Erythroblast (primary cell): Measurements from ENCODE around the gene ERP27.
A peak's percentile ranks its signal among the peaks of the same experiment; 100 is the strongest.

Experiments
- DNase-seq, 2 experiments: peaks; one replicate each; lab custom pipeline; 2025; lab: John Stamatoyannopoulos, UW
- GATA1 ChIP-seq: IDR thresholded peaks from 2 replicates; pipeline ENCODE4 v1.6.1; 2011; ENCODE audit warnings: low read depth, mild to moderate bottlenecking, control low read depth, low read length, moderate library complexity
- POLR2A ChIP-seq: IDR thresholded peaks from 2 replicates; pipeline ENCODE4 v1.6.1; 2011; ENCODE audit warnings: mild to moderate bottlenecking, low read length

The ERP27 gene

DNA sequence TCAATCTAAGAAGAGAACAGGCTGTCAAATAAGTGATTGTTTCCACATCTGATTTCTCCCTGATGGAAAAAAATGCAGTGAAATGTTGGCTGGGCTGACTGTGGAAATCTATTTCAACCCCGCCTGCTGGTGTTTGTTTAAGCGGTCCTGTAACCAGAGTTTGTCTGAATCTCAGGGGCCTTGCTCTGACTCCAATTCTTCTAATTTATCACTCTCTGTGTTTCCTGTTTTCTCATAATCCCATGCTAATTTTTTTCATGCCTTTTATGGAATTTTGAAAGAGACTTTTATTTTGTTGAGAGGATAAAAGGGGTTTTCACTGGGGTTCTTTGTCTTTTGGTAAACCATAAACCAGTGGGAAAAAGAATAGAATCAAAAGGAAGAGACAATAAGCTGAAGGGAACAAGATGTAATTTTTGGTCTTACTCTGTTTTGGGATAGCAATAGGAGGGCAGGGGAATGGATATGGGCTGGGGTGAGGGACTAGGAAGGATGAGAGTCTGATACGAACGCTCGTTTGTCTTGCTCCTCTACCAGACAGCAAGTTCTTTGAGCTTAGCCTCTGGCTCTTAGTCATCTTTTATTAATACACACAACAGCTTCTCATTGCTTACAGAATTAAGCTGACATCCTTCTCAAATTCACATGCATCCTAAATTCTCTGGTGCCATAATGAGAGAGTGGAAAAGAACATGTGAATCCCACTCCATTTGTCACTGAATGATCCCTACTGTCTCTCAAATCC is 44.7 kb downstream of the ERP27 start:
- TF ChIP-seq GATA1, result no peak
- TF ChIP-seq POLR2A, result no peak

DNA sequence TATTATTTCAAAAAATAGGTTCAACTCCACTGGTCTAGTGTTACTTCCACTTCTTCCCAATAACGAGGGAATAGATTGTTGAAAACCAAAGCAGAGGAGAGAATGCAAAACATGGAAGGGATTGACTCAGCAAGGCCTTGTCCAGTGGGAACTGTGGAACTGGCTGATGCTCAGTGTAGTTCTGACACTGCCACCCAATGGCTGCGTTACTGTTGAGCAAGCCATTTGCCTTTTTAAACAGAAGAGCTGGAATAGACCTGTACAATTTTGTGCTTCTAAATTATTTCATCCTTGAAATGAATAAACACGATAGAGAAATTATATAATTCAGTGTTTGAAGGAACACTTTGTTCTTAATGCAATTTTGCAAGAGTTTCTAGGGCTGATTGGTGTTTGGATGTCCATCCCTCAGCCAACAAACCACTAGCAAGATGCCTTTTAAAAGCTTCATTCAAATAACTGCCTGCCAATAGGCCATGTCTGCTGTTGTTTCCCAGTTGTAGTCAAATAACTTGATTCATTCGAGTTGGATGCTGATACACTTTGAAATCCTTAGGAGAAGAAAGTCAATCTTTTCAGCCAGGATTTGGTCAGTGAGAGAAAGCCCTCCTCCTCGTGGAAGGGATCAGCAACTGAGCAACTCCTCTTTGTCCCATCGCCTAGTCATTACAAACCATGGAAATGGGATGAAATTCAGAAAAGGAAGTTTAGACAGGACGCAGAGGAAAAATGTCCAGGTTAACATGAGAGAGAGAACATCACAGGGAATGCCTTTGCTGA is 45.4 kb downstream of the ERP27 start:
- TF ChIP-seq GATA1 (no peak), POLR2A (no peak)

More for the DNA sequence above, 44.7 kb downstream of the ERP27 start:
- no peak for DNase-seq

DNA sequence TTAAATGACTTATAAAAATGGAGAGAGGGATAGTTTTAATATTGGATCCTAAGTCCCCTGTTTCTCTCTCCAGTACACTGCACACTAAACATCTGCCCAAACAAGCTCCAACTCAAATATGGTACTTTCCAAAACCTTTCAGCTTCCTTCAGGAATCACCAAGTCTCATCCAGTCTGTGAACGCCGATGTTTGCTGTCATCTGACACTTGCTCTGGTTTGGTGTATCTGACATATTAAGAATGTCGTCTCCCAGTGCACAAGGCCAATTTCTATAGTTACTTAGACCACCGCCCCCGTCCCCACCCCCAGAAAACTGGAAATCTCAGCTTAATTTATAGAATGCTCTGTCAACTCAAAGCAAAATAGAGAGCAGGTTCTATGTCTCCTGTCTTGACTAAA is 47.6 kb downstream of the ERP27 start:
- DNase-seq, result no peak
- TF ChIP-seq GATA1 (no peak), POLR2A (no peak)

More for the DNA sequence above, 45.4 kb downstream of the ERP27 start:
- peak; percentile 3 to 18 for DNase-seq

DNA sequence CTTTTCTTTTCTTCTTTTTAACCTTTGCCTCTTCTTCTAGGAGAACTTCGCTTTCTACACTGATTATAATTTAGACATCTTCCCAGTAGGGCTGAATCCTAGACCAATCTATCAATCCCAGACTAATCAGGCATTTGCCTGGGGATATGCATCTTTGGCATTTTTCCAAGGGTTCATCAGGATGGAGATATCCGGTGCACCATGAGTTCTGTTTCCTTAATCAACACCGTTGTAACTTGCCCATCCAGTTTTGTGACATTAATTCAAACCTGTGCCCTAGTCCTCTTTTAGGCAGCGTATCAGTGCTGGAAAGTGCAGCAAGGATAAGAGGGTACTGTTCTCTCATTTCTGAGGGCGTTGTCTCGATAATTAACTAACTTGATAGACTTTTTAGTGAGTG is 52.1 kb downstream of the ERP27 start:
- TF ChIP-seq POLR2A, result no peak
- TF ChIP-seq GATA1, result no peak

GRCh38 chr12:14885718-14886221 is 52.6 kb downstream of the ERP27 start, which contains the start of gene MGP:
Gene MGP (minus strand): TSS chr12:14885854. CDS start chr12:14885791, 63 bp downstream.
- TF ChIP-seq GATA1 (no peak), POLR2A (no peak)
- no peak for DNase-seq

More for the DNA sequence above, 52.1 kb downstream of the ERP27 start:
- no peak for DNase-seq

DNA sequence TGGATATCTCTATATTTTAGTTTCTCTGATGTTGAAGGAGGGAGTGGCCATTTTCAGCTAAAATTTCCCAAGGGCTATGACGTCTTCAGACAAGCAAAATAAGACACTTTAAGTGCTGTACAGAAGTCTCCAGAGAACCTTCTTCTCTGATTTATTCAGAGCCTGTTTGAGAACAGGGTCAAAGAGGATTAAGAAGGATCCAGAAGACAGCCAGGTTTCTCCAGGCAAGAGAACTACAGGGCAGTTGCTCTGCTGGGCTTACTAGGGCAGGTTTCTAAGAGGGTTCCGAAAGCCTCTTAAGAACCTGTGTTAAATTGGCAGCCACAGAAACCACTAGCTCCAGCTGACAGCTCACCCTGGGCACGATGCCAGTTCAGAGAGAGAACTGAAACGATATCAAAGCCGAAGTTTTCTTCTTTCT is 53.9 kb downstream of the ERP27 start:
- TF ChIP-seq GATA1 (no peak), POLR2A (no peak)
- DNase-seq, result peak; percentile 82 to 89

- no peak for DNase-seq
- TF ChIP-seq POLR2A (no peak), GATA1 (no peak)
Observed at GRCh38 chr12:14883686-14884085, 54.7 kb downstream of the ERP27 start.

DNA sequence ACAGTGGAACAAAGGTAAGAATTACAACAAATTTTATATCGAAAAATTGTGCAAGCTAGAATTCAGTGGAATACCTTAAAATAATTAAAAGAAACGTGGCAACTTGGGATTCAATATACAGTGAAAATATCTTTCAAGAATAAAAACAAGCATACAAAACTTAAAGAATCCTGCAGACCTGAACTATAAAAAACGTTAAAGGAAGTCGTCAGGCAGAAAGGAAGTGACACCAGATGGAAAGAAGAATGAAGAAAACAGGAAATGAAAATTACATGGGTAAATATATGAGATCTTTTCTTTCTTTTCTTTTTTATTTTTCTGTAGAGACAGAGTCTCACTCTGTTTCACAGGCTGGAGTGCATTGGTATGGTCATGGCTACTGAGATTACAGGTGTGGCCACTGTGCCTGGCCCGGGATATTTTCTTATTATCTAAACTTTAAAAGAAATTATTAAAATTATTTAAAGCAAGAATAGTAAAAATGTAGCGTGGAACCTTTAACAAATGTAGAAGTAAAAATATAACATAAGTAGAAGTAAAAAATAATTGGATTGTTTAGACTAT is 57.4 kb downstream of the ERP27 start:
- no peak for TF ChIP-seq POLR2A
- TF ChIP-seq GATA1, result no peak
- no peak for DNase-seq

DNA sequence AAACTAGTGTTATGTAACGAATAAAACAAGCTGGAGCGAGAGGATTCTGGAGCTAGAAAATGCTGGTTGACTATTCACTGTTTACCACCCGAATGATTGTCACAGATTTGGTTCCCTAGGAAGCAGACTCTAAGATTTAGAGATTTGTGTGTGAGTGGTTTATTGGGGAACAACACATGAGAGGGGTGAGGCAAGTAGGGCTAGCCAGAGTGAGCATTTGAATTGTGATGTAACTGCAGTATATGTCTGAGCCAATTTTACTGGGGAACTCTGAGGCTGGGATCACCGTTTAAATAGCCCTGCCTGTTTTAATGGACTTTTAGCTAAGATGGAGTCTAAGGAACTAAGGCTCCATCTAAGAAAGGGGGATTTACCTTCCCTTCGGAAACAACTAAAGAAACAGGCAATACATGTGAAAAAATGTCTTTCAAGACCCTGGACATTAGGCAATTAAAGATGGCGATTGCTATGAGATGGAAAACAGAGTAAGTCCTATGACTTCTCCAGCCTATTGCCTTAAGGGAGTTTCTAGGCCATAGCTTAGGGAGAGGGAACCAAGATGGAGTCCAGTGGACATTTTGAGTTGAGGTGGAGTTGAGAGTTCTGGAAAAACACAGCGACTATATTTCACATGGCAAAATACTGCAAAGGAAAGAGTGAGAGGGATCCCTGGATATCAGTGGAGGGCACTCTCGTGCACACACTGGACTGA is 59.0 kb downstream of the ERP27 start:
- TF ChIP-seq GATA1, result no peak
- no peak for DNase-seq

- DNase-seq, result no peak
- TF ChIP-seq POLR2A (no peak), GATA1 (no peak)
Observed at GRCh38 chr12:14878488-14878887, 59.8 kb downstream of the ERP27 start.

- DNase-seq, result no peak
- TF ChIP-seq GATA1 (no peak), POLR2A (no peak)
Observed at GRCh38 chr12:14876833-14877232, 61.5 kb downstream of the ERP27 start.

GRCh38 chr12:14874882-14875281 is 63.5 kb downstream of the ERP27 start:
- no peak for DNase-seq
- no peak for TF ChIP-seq POLR2A

DNA sequence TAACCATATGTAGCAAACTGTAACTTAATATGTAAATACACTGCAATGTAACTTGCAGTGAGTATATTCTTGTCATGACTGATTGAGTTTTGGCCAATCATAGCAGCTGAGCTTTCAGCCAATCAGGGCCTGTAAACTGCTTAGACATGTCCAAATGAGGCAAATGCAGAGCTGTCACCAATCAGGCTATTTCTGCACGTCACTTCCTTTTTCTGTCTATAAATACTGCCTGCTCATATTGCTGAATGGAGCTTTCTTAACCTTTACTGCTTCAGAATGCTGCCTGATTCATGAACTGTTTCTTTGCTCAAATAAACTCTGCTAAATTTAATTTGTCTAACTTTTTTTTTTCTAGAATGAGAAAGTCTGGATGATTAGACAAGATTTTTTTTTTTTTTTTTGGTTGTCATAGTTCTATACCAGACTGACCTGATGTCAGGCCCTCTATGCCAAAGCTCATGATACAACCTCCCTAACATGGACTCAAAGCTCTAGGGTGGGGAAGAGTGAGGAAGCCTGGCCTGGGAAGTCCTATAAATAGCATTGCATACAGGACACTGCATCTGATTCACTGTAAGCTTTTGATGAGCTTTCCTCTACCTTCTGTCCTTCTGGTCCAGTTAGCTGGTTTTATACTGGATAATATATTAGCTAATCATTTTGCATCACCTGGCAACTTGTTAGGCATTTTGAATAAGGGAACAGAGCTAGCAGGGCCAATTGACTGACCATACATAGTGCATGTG is 64.7 kb downstream of the ERP27 start:
- DNase-seq, result peak; percentile 8 to 14
- TF ChIP-seq GATA1, result no peak
- no peak for TF ChIP-seq POLR2A
